ENCODE data around the gene TEX14. TPM values are rescaled to one million over a fixed set of nuclear protein-coding genes. Genes with fewer than 3 reads are reported as not detected.
A peak's percentile ranks its signal among the peaks of the same experiment; 100 is the strongest.

TEX14 gene
- total and polyA plus RNA-seq, 10 of the 15 experiments (the other 5 are each of a cell fraction or from before 2014, with no cell fraction given): 0.15 to 1.3 (median 0.66) TPM

- ChIA-PET CTCF (no interaction called here), RAD21 (ENCODE audit: unreplicated experiment) (interaction anchor here (0.7 to 1.4 kb wide), 2 partner anchors 23 to 337 kb away, joined by 3 to 6 read pairs; no protein-coding TSS in a partner anchor), SMC1A (ENCODE audit: uncharacterized antibody, unreplicated experiment) (interaction anchor here (1.4 to 3.7 kb wide), 2 partner anchors 12 to 25 kb away, joined by 6 to 12 read pairs; partner anchors contain the start of gene RAD51C), POLR2A (interaction anchor here (0.7 kb wide), 1 partner anchor 40 kb away, joined by 4 read pairs; no protein-coding TSS in a partner anchor)
- no peaks in the 10 kb centered on the region for H4K20me1 ChIP-seq (ENCODE audit: control insufficient read depth, insufficient read depth)
- no peak overlapping the region for H3K4me3 ChIP-seq
- no peaks in the 10 kb centered on the region for H3K27me3 ChIP-seq (replicated peaks in 1 of 2; ENCODE audit: control insufficient read depth in 2 of 2, insufficient read depth in 2 of 2, low read length in 1 of 2)
- no peak overlapping the region for H2AFZ ChIP-seq (ENCODE audit: control insufficient read depth, low read depth, low read length)
- no peak overlapping the region for H3K27ac ChIP-seq (ENCODE audit: control insufficient read depth, insufficient read depth)
- WGBS (ENCODE audit: insufficient coverage, insufficient replicate concordance, low lambda C conversion rate, missing lambda C conversion rate): 73% methylated on average over 1 of the region's 1 CpG
- DNase-seq (ENCODE audit: low read depth, low spot score): no peak
- in situ Hi-C loops (cut with MboI): no loop called here
- H3K79me2 ChIP-seq (ENCODE audit: control insufficient read depth, insufficient read depth, low read length): no peaks in the 10 kb centered on the region
- H3K9me3 ChIP-seq (replicated peaks; ENCODE audit: control insufficient read depth, insufficient read depth, low read length): no peaks in the 10 kb centered on the region
- no peak overlapping the region for H3K4me2 ChIP-seq (ENCODE audit: control insufficient read depth, insufficient read depth)
- BruUV-seq (replicated peaks): no TSS peak
- intact Hi-C loops (cut with micrococcal nuclease; ENCODE audit: unreplicated experiment): no loop called here
- H3K36me3 ChIP-seq (ENCODE audit: control insufficient read depth in 2 of 2, insufficient read depth in 2 of 2, low read length in 1 of 2): no peaks in the 10 kb centered on the region
- H3K9ac ChIP-seq (ENCODE audit: control insufficient read depth, insufficient read depth, low read length): no peak overlapping the region
- H3K4me1 ChIP-seq (ENCODE audit: control insufficient read depth, insufficient read depth, low read length): no peaks in the 10 kb centered on the region
- no peak for FAIRE-seq
- no peak for ATAC-seq
- 0 out of 2 replicates have a peak, but pooled peaks have one; percentile 43 for TF ChIP-seq NFXL1 (IDR thresholded peaks at IDR 0.05; ENCODE audit: borderline replicate concordance)
- no peak for TF ChIP-seq SMAD1 (IDR thresholded peaks at IDR 0.05; ENCODE audit: low read depth, partially characterized antibody)
- TF ChIP-seq IRF5 (IDR thresholded peaks at IDR 0.05; ENCODE audit: borderline replicate concordance): no peak
- TF ChIP-seq RCOR1 (conservative IDR thresholded peaks at IDR 0.05; ENCODE audit: low read depth, low read length): no peak
- TF ChIP-seq SUZ12 (IDR thresholded peaks at IDR 0.05; ENCODE audit: unreplicated experiment): no peak
Observed at GRCh38 chr17:58667934-58668597, 23.8 kb downstream of the TEX14 start.

Data from GM12878 (cell line).